Endothelial cell (in vitro differentiated cells): ENCODE data around the gene AP4B1. TPM values are rescaled to one million over a fixed set of nuclear protein-coding genes. Genes with fewer than 3 reads are reported as not detected.

ENCODE experiments used
- DNase-seq: peaks from one replicate; pipeline ENCODE4 v3.0.0; 2021; ENCODE audit warnings: low spot score
- H3K27ac Mint-ChIP-seq: one replicate; pipeline ENCODE4 v1.8.0; 2021; ENCODE audit warnings: mixed read lengths, inconsistent platforms; ENCODE audit not compliant: unreplicated experiment
- H3K27me3 Mint-ChIP-seq: one replicate; pipeline ENCODE4 v1.8.0; 2021; ENCODE audit warnings: mild to moderate bottlenecking, moderate library complexity, mixed read lengths, inconsistent platforms; ENCODE audit not compliant: unreplicated experiment
- H3K36me3 Mint-ChIP-seq: one replicate; pipeline ENCODE4 v1.8.0; 2021; ENCODE audit warnings: mild to moderate bottlenecking, low read depth, mixed read lengths, inconsistent platforms; ENCODE audit not compliant: unreplicated experiment
- H3K4me1 Mint-ChIP-seq: one replicate; pipeline ENCODE4 v1.8.0; 2021; ENCODE audit warnings: mild to moderate bottlenecking, mixed read lengths, inconsistent platforms; ENCODE audit not compliant: unreplicated experiment
- H3K4me3 Mint-ChIP-seq: one replicate; pipeline ENCODE4 v1.8.0; 2021; ENCODE audit warnings: mild to moderate bottlenecking, mixed read lengths, inconsistent platforms; ENCODE audit not compliant: unreplicated experiment
- H3K9me3 Mint-ChIP-seq: one replicate; pipeline ENCODE4 v1.8.0; 2021; ENCODE audit warnings: mixed read lengths, inconsistent platforms; ENCODE audit not compliant: unreplicated experiment
- CTCF ChIP-seq: fragments of 200-600 bp; sonication (generic); IDR thresholded peaks from one replicate; pipeline ENCODE4 v1.5.0; 2021; ENCODE audit warnings: antibody characterized with exemption; ENCODE audit not compliant: unreplicated experiment
- total RNA-seq: library from RNA; stranded (reverse); fragmentation: NEBNext Ultra II Directional; extraction: Animal tissue kit (Norgen Biotek cat#: 25700); gene quantifications from one replicate; pipeline ENCODE4 v1.2.1, GENCODE V29; 2021; ENCODE audit not compliant: unreplicated experiment

Gene AP4B1
- total RNA-seq, 1 donor from 2014 or later = 28.4 TPM

GRCh38 chr1:113859478-113860175 lies 45.0 kb downstream of the AP4B1 start:
- H3K4me1 Mint-ChIP-seq = peaks cover 6% of the 10 kb centered on the region

GRCh38 chr1:113858982-113859381 lies 45.6 kb downstream of the AP4B1 start:
- no peak for DNase-seq
- Mint-ChIP-seq H3K4me1 (peaks cover 6% of the 10 kb centered on the region), H3K27ac (no peak overlapping the region), H3K36me3 (no peaks in the 10 kb centered on the region), H3K4me3 (no peak overlapping the region), H3K27me3 (no peaks in the 10 kb centered on the region), H3K9me3 (no peaks in the 10 kb centered on the region)
- TF ChIP-seq CTCF = no peak

More at GRCh38 chr1:113859478-113860175, 45.0 kb downstream of the AP4B1 start:
- Mint-ChIP-seq H3K4me3 (no peak overlapping the region), H3K27me3 (no peaks in the 10 kb centered on the region), H3K9me3 (no peaks in the 10 kb centered on the region), H3K36me3 (no peaks in the 10 kb centered on the region), H3K27ac (no peak overlapping the region)
- no peak for DNase-seq
- no peak for TF ChIP-seq CTCF

DNA sequence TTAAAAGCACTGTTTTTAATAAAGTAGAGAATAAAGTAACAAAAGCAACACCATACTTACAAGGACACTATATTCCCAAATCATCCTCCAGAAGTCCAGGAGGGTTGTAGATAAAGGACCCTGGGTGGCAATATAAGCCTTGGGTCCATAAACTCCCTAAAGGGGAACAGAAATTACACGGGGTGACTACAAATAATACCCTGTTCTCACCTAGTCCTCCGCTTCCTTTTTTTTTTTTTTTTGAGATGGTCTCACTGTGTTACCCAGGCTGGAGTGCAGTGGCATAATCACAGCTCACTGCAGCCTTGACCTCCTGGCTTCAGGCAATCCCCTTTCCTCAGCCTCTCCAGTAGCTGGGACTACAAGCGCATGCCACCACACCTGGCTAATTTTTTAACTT lies 46.2 kb downstream of the AP4B1 start:
- Mint-ChIP-seq H3K4me3 (no peak overlapping the region), H3K27ac (no peak overlapping the region), H3K4me1 (peaks cover 6% of the 10 kb centered on the region), H3K27me3 (no peaks in the 10 kb centered on the region), H3K36me3 (no peaks in the 10 kb centered on the region), H3K9me3 (no peaks in the 10 kb centered on the region)
- no peak for TF ChIP-seq CTCF
- no peak for DNase-seq

DNA sequence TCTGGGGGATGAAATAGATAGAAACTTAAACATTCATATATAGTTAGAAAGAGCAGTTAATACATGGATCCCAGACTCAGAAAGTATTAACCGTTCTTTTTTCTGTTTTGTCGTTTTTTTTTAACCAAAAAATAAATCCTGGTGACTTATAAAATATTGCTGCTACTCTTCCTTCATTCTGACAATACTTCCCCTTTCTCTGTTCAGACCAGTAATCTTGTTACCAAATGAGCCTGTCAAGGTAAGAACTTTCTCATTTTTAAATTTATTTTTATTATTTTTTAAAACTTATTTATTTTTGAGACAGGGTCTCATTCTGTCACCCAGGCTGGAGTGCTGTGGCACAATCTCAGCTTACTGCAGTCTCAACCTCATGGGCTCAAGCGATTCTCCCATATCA lies 46.8 kb downstream of the AP4B1 start:
- Mint-ChIP-seq H3K4me3 (no peak overlapping the region), H3K4me1 (peaks cover 6% of the 10 kb centered on the region), H3K27ac (no peak overlapping the region), H3K27me3 (no peaks in the 10 kb centered on the region), H3K9me3 (no peaks in the 10 kb centered on the region), H3K36me3 (no peaks in the 10 kb centered on the region)
- no peak for DNase-seq
- no peak for TF ChIP-seq CTCF

- no peak overlapping the region for H3K27ac Mint-ChIP-seq
- H3K4me3 Mint-ChIP-seq = no peak overlapping the region
- no peak for TF ChIP-seq CTCF
- H3K9me3 Mint-ChIP-seq = no peaks in the 10 kb centered on the region
- H3K4me1 Mint-ChIP-seq = peaks cover 6% of the 10 kb centered on the region
- DNase-seq = no peak
- no peaks in the 10 kb centered on the region for H3K36me3 Mint-ChIP-seq
- no peaks in the 10 kb centered on the region for H3K27me3 Mint-ChIP-seq
Observed at GRCh38 chr1:113856401-113856790, 48.2 kb downstream of the AP4B1 start.
